DOHH2 (cell line): Measurements from ENCODE around the gene PTCH1.

ENCODE experiments used
- EZH2phosphoT487 ChIP-seq: fragments of 200-600 bp; sonication (generic); IDR thresholded peaks from 2 replicates; pipeline ENCODE4 v1.6.1; 2017; ENCODE audit warnings: borderline replicate concordance, mild to moderate bottlenecking, antibody characterized with exemption, low read length, moderate library complexity, mixed read lengths
- TF ChIP-seq, protein P1 (sequence below): fragments of 200-600 bp; sonication (generic); IDR thresholded peaks from one replicate; pipeline ENCODE4 v1.5.1; 2014; ENCODE audit warnings: antibody characterized with exemption, mild to moderate bottlenecking, low read depth, low read length; ENCODE audit not compliant: poor library complexity, severe bottlenecking

GRCh38 chr9:95479330-95479729, 37.4 kb downstream of the PTCH1 start:
- no peak for TF ChIP-seq EZH2phosphoT487
- TF ChIP-seq, protein P1, sequence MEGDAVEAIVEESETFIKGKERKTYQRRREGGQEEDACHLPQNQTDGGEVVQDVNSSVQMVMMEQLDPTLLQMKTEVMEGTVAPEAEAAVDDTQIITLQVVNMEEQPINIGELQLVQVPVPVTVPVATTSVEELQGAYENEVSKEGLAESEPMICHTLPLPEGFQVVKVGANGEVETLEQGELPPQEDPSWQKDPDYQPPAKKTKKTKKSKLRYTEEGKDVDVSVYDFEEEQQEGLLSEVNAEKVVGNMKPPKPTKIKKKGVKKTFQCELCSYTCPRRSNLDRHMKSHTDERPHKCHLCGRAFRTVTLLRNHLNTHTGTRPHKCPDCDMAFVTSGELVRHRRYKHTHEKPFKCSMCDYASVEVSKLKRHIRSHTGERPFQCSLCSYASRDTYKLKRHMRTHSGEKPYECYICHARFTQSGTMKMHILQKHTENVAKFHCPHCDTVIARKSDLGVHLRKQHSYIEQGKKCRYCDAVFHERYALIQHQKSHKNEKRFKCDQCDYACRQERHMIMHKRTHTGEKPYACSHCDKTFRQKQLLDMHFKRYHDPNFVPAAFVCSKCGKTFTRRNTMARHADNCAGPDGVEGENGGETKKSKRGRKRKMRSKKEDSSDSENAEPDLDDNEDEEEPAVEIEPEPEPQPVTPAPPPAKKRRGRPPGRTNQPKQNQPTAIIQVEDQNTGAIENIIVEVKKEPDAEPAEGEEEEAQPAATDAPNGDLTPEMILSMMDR, result no peak
